Neural progenitor cell (in vitro differentiated cells): Measurements from ENCODE around the gene KDM2A.

Source experiments
- EZH2 ChIP-seq: fragments of 200-600 bp; sonication (generic); IDR thresholded peaks from 2 replicates; pipeline ENCODE4 v1.6.1; 2017; ENCODE audit warnings: antibody characterized with exemption, mild to moderate bottlenecking, moderate library complexity
- EZH2phosphoT487 ChIP-seq: fragments of 200-600 bp; sonication (generic); IDR thresholded peaks from 2 replicates; pipeline ENCODE4 v1.6.1; 2017; ENCODE audit warnings: antibody characterized with exemption
- TF ChIP-seq, protein P1 (sequence below): fragments of 200-600 bp; sonication (generic); IDR thresholded peaks from 2 replicates; pipeline ENCODE4 v1.5.1; 2017; ENCODE audit warnings: antibody characterized with exemption, mild to moderate bottlenecking

DNA sequence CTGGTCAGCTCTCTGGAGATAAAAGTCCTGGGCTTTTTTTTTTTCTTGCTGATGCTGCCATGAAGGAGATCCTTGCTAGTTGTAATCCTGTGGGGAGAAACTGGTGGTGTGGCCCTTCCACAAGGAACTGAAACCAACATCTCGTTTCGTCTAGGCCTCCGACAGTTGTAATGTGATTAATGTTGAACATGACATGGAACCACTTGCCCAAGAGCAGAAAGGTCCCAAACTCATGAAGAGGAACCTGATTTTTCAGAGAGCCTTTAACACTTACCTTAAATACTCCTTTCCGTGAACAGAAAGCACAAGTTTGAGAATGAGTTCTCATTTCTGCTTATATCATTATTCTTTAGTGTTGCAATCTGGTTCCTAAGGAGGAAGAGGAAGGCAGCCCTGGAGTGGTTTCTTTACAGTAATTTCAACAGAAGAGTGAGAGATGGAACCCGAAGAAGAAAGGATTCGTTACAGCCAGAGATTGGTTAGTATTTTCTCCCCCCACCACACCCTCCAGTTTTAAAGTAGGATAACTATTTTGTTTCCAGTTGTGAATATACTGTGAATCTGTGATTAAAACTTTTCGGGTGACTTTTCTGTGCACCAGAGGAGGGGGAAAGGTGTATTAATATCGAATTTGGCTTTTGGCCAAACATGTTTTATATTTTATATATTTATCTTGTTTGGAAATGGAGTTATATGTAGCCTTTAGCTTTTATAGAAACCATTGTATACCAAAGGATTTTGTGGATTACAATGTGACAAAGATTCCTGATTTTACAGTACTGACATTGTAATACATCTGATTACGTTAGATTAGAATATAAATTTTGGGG lies 2.0 kb downstream of the KDM2A start:
- TF ChIP-seq, protein P1, sequence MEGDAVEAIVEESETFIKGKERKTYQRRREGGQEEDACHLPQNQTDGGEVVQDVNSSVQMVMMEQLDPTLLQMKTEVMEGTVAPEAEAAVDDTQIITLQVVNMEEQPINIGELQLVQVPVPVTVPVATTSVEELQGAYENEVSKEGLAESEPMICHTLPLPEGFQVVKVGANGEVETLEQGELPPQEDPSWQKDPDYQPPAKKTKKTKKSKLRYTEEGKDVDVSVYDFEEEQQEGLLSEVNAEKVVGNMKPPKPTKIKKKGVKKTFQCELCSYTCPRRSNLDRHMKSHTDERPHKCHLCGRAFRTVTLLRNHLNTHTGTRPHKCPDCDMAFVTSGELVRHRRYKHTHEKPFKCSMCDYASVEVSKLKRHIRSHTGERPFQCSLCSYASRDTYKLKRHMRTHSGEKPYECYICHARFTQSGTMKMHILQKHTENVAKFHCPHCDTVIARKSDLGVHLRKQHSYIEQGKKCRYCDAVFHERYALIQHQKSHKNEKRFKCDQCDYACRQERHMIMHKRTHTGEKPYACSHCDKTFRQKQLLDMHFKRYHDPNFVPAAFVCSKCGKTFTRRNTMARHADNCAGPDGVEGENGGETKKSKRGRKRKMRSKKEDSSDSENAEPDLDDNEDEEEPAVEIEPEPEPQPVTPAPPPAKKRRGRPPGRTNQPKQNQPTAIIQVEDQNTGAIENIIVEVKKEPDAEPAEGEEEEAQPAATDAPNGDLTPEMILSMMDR = no peak
- TF ChIP-seq EZH2phosphoT487 (no peak), EZH2 (no peak)
